Body of pancreas (tissue), 4 donors: ENCODE data around the gene LAX1.

Experiments used
- CTCF ChIP-seq, 7 experiments: fragments of 450-650 bp in 4 of 7; fragments of 200-600 bp in 3 of 7; sonication (generic) in 3 of 7; IDR thresholded peaks; one replicate each; pipeline ENCODE4 v1.5.1; 2016 to 2019; ENCODE audit warnings: antibody characterized with exemption in 7 of 7
- POLR2A ChIP-seq, 3 donors: fragments of 450-650 bp; IDR thresholded peaks; one replicate each; pipeline ENCODE4 v1.6.1; 2016; ENCODE audit warnings: antibody characterized with exemption in 3 of 3, mild to moderate bottlenecking in 2 of 3

- TF ChIP-seq CTCF (IDR thresholded peaks at IDR 0.05) (no peak), POLR2A (IDR thresholded peaks at IDR 0.05) (no peak)
These were observed 25.0 kb downstream of the LAX1 start for GRCh38 chr1:203789966-203790365.
